ENCODE results near the gene MRPS27.
A peak's percentile ranks its signal among the peaks of the same experiment; 100 is the strongest.

Gene MRPS27

GRCh38 chr5:72366324-72366976, 46.4 kb upstream of the MRPS27 start:
- H3K9me2 ChIP-seq (replicated peaks; ENCODE audit: control insufficient read depth, low read length): no peaks in the 10 kb centered on the region
- no peaks in the 10 kb centered on the region for H3K27me3 ChIP-seq (ENCODE audit: control insufficient read depth, low read length)
- no peaks in the 10 kb centered on the region for H4K20me1 ChIP-seq (ENCODE audit: control insufficient read depth, insufficient read depth, low read depth, low read length)
- no peak overlapping the region for H3K27ac ChIP-seq (ENCODE audit: low read depth, low read length)
- H3K9me3 ChIP-seq (ENCODE audit: control insufficient read depth, insufficient read depth, low read length): no peaks in the 10 kb centered on the region
- TF ChIP-seq EZH2phosphoT487 (IDR thresholded peaks at IDR 0.05; ENCODE audit: borderline replicate concordance, low read length) (no peak), CTCF (IDR thresholded peaks at IDR 0.05; ENCODE audit: low read depth, low read length, poor library complexity, severe bottlenecking) (peak; percentile 71)
- H3F3A ChIP-seq (ENCODE audit: control insufficient read depth, insufficient read depth): no peaks in the 10 kb centered on the region
- no peak overlapping the region for H3K4me2 ChIP-seq (ENCODE audit: low read length)
- peaks cover 9% of the 10 kb centered on the region for H3K4me1 ChIP-seq (ENCODE audit: control insufficient read depth, low read length)
- no peaks in the 10 kb centered on the region for H3K79me2 ChIP-seq (ENCODE audit: control insufficient read depth, low read length)
- H3K36me3 ChIP-seq (ENCODE audit: control insufficient read depth, low read length): peaks cover 17% of the 10 kb centered on the region
- no peak overlapping the region for H3K4me3 ChIP-seq (ENCODE audit: low read length)

- Histone ChIP-seq H3K9me3 (ENCODE audit: control insufficient read depth, insufficient read depth, low read length) (no peaks in the 10 kb centered on the region), H3K4me1 (ENCODE audit: control insufficient read depth, low read length) (peaks cover 8% of the 10 kb centered on the region), H3F3A (ENCODE audit: control insufficient read depth, insufficient read depth) (no peaks in the 10 kb centered on the region), H3K4me2 (ENCODE audit: low read length) (no peak overlapping the region), H3K27me3 (ENCODE audit: control insufficient read depth, low read length) (no peaks in the 10 kb centered on the region), H3K27ac (ENCODE audit: low read depth, low read length) (no peak overlapping the region), H3K79me2 (ENCODE audit: control insufficient read depth, low read length) (no peaks in the 10 kb centered on the region), H3K4me3 (ENCODE audit: low read length) (no peak overlapping the region), H3K9me2 (replicated peaks; ENCODE audit: control insufficient read depth, low read length) (no peaks in the 10 kb centered on the region), H3K36me3 (ENCODE audit: control insufficient read depth, low read length) (peaks cover 29% of the 10 kb centered on the region), H4K20me1 (ENCODE audit: control insufficient read depth, insufficient read depth, low read depth, low read length) (no peaks in the 10 kb centered on the region)
- TF ChIP-seq EZH2phosphoT487 (IDR thresholded peaks at IDR 0.05; ENCODE audit: borderline replicate concordance, low read length): no peak
- TF ChIP-seq CTCF (IDR thresholded peaks at IDR 0.05; ENCODE audit: low read depth, low read length, poor library complexity, severe bottlenecking): no peak
Observed at GRCh38 chr5:72364951-72365350, 44.9 kb upstream of the MRPS27 start.

GRCh38 chr5:72364171-72364570, 44.1 kb upstream of the MRPS27 start:
- Histone ChIP-seq H3K4me1 (ENCODE audit: control insufficient read depth, low read length) (peaks cover under 1% of the 10 kb centered on the region; the same call in 1 of the 2 replicates), H3K4me3 (ENCODE audit: low read length) (no peak overlapping the region), H3K36me3 (ENCODE audit: control insufficient read depth, low read length) (peaks cover 37% of the 10 kb centered on the region), H3K4me2 (ENCODE audit: low read length) (no peak overlapping the region), H3K27ac (ENCODE audit: low read depth, low read length) (no peak overlapping the region), H3F3A (ENCODE audit: control insufficient read depth, insufficient read depth) (no peaks in the 10 kb centered on the region), H3K27me3 (ENCODE audit: control insufficient read depth, low read length) (no peaks in the 10 kb centered on the region), H3K79me2 (ENCODE audit: control insufficient read depth, low read length) (no peaks in the 10 kb centered on the region), H3K9me2 (replicated peaks; ENCODE audit: control insufficient read depth, low read length) (no peaks in the 10 kb centered on the region), H4K20me1 (ENCODE audit: control insufficient read depth, insufficient read depth, low read depth, low read length) (no peaks in the 10 kb centered on the region), H3K9me3 (ENCODE audit: control insufficient read depth, insufficient read depth, low read length) (no peaks in the 10 kb centered on the region)
- TF ChIP-seq EZH2phosphoT487 (IDR thresholded peaks at IDR 0.05; ENCODE audit: borderline replicate concordance, low read length) (no peak), CTCF (IDR thresholded peaks at IDR 0.05; ENCODE audit: low read depth, low read length, poor library complexity, severe bottlenecking) (no peak)

Data from DOHH2 (cell line).